ENCODE results near the gene FRMD4A. TPM values are rescaled to one million over a fixed set of nuclear protein-coding genes. Genes with fewer than 3 reads are reported as not detected.

The FRMD4A gene
- total and polyA plus RNA-seq, 2 experiments from 2014 or later, result 11.9 to 17.5 TPM

DNA sequence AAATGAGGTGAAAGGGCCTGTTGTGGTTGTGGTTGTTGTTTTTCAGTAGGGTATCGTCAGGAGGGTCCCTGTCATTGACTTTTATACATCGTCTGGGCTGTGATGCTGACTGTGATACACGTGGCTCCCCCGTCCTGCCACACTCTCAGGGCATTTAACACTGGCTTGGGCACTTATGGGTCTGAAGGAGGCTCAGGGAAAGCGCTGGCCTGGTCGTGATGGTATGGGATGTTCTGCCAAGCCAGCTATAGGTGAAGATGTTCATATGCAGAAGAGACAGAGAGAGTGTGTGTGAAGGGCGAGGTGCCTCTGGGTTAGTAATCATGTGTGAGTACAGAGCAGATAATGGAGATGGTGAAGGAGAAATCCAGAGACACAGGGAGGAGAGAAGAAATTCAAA lies 585.5 kb downstream of the FRMD4A start:
- H3K4me1 ChIP-seq (ENCODE audit: insufficient read depth), result peaks cover 21% of the 10 kb centered on the region
- no peak for DNase-seq
- H3K27me3 ChIP-seq (replicated peaks; ENCODE audit: insufficient read depth), result no peaks in the 10 kb centered on the region
- H3K9me2 ChIP-seq (ENCODE audit: insufficient read depth), result no peaks in the 10 kb centered on the region
- in situ Hi-C loops (cut with MboI), result no loop called here
- no peak overlapping the region for H3K9ac ChIP-seq
- H2AFZ ChIP-seq, result no peak overlapping the region
- no peaks in the 10 kb centered on the region for H3K9me3 ChIP-seq (ENCODE audit: low read depth)
- H3K27ac ChIP-seq, result no peak overlapping the region
- WGBS, 2 experiments (ENCODE audit: low coverage in 1 of 2, low lambda C conversion rate in 2 of 2, missing lambda C conversion rate in 2 of 2), result 93% methylated on average over 7 of the region's 7 CpGs
- H3K79me2 ChIP-seq (ENCODE audit: insufficient read depth), result no peaks in the 10 kb centered on the region
- H3F3A ChIP-seq (ENCODE audit: insufficient read depth), result peaks cover 16% of the 10 kb centered on the region
- no peak for TF ChIP-seq EZH2phosphoT487 (IDR thresholded peaks at IDR 0.05; ENCODE audit: insufficient read depth, low read depth)
- H3K4me3 ChIP-seq, result no peak overlapping the region
- no peaks in the 10 kb centered on the region for H3K36me3 ChIP-seq (ENCODE audit: low read depth)
- H3K4me2 ChIP-seq (ENCODE audit: unreplicated experiment), result no peak overlapping the region
- no peaks in the 10 kb centered on the region for H4K20me1 ChIP-seq (ENCODE audit: insufficient read depth)

DNA sequence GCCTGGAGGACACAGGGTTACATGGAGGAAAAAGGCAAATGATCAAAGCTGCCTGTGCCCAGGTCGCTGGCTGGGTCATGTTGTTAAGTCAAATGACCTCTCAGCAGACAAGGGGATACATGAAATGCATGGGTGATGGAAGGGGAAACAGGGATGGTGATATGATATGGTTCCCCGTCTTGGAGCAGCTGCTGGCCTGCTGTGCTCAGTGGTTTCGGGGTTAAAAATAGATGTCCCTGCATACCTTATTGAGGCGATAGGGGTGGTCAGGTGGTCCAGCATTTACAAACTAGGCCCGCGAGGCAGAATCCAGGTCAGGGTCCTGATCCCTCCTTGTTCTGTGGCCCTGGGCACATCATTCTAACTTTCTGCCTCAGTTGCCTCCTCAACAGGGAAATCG lies 586.8 kb downstream of the FRMD4A start:
- H3K4me2 ChIP-seq (ENCODE audit: unreplicated experiment), result no peak overlapping the region

DNA sequence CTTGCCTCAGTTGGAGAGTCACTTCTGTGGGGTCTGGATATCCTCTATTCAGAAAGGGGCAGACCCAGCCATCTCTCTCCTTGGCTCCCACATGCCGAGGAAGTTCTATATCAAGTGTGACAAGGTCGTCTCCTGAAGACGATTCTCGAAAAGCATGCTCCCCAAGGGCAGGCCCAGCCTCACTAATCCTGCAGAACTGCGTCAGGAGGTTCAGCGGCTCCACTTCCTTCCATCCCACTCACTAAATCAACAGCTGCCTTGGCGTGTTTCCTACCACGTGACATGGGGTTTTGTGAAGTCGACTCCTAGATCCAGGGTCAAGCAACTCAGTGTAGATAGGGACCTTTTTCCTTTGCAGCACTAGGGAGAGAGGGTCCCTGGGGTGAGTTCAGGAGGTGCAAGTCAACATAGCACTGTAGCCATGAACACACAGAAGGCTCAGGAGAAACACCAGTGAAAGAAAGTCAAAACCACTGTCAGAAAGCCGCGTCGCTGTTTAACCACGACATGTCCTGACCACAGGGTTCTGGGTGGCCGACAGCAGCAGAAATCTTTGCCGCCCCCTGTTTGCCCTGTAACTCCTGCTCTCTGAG lies 587.5 kb downstream of the FRMD4A start:
- TF ChIP-seq EZH2 (IDR thresholded peaks at IDR 0.05; ENCODE audit: insufficient read depth, poor library complexity, severe bottlenecking) (no peak), EZH2phosphoT487 (IDR thresholded peaks at IDR 0.05; ENCODE audit: insufficient read depth, low read depth) (no peak)

More for the DNA sequence above, 586.8 kb downstream of the FRMD4A start:
- in situ Hi-C loops (cut with MboI), result no loop called here
- no peak overlapping the region for H2AFZ ChIP-seq
- no peaks in the 10 kb centered on the region for H3K79me2 ChIP-seq (ENCODE audit: insufficient read depth)
- no peaks in the 10 kb centered on the region for H4K20me1 ChIP-seq (ENCODE audit: insufficient read depth)
- no peak for TF ChIP-seq EZH2phosphoT487 (IDR thresholded peaks at IDR 0.05; ENCODE audit: insufficient read depth, low read depth)
- TF ChIP-seq EZH2 (IDR thresholded peaks at IDR 0.05; ENCODE audit: insufficient read depth, poor library complexity, severe bottlenecking), result no peak
- no peak for DNase-seq
- H3K9me3 ChIP-seq (ENCODE audit: low read depth), result no peaks in the 10 kb centered on the region
- H3K27ac ChIP-seq, result no peak overlapping the region
- no peak overlapping the region for H3K4me3 ChIP-seq
- H3K27me3 ChIP-seq (replicated peaks; ENCODE audit: insufficient read depth), result no peaks in the 10 kb centered on the region
- no peak overlapping the region for H3K9ac ChIP-seq
- 91 to 93% methylated on average over 7 of the region's 7 CpGs for WGBS, 2 experiments (ENCODE audit: low coverage in 1 of 2, low lambda C conversion rate in 2 of 2, missing lambda C conversion rate in 2 of 2)
- peaks cover 21% of the 10 kb centered on the region for H3K4me1 ChIP-seq (ENCODE audit: insufficient read depth)
- no peaks in the 10 kb centered on the region for H3K9me2 ChIP-seq (ENCODE audit: insufficient read depth)
- peaks cover 16% of the 10 kb centered on the region for H3F3A ChIP-seq (ENCODE audit: insufficient read depth)
- H3K36me3 ChIP-seq (ENCODE audit: low read depth), result no peaks in the 10 kb centered on the region; the same call in 1 of the 2 replicates

DNA sequence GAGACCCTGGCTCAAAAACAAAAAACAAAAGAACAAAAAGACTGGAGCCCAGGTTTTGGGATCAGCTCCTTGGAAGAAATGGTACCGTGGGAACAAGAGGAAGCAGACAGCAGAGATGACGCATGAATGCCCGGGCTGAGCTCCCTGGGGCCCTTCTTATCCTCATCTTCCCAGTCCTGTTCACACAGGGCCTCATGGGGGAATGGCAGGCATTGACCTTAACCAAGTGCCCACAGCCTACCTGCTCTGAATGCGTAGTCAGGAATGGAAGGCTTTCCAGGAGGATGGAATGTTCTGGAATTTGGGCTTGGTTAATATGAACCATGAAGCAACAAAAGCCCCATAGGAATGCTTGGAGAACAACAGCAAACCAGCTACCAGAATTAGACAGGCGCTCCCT lies 589.3 kb downstream of the FRMD4A start:
- in situ Hi-C loops (cut with MboI), result no loop called here
- Histone ChIP-seq H3K9ac (no peak overlapping the region), H2AFZ (no peak overlapping the region), H3F3A (ENCODE audit: insufficient read depth) (peaks cover 10% of the 10 kb centered on the region), H3K9me2 (ENCODE audit: insufficient read depth) (no peaks in the 10 kb centered on the region), H3K4me1 (ENCODE audit: insufficient read depth) (peaks cover 13% of the 10 kb centered on the region), H3K27me3 (replicated peaks; ENCODE audit: insufficient read depth) (no peaks in the 10 kb centered on the region), H3K9me3 (ENCODE audit: low read depth) (no peaks in the 10 kb centered on the region), H3K4me2 (ENCODE audit: unreplicated experiment) (no peak overlapping the region), H3K36me3 (ENCODE audit: low read depth) (peaks cover 9% of the 10 kb centered on the region; the same call in 1 of the 2 replicates), H3K79me2 (ENCODE audit: insufficient read depth) (no peaks in the 10 kb centered on the region), H4K20me1 (ENCODE audit: insufficient read depth) (no peaks in the 10 kb centered on the region), H3K4me3 (no peak overlapping the region), H3K27ac (no peak overlapping the region)
- no peak for TF ChIP-seq EZH2phosphoT487 (IDR thresholded peaks at IDR 0.05; ENCODE audit: insufficient read depth, low read depth)
- TF ChIP-seq EZH2 (IDR thresholded peaks at IDR 0.05; ENCODE audit: insufficient read depth, poor library complexity, severe bottlenecking), result no peak
- DNase-seq, result no peak
- whole genome bisulfite sequencing, 2 experiments (ENCODE audit: low coverage in 1 of 2, low lambda C conversion rate in 2 of 2, missing lambda C conversion rate in 2 of 2), result 93 to 96% methylated on average over 5 of the region's 5 CpGs

More for the DNA sequence above, 587.5 kb downstream of the FRMD4A start:
- no peak overlapping the region for H3K4me2 ChIP-seq (ENCODE audit: unreplicated experiment)
- no peak overlapping the region for H3K27ac ChIP-seq
- no peak overlapping the region for H2AFZ ChIP-seq
- H3K27me3 ChIP-seq (replicated peaks; ENCODE audit: insufficient read depth), result no peaks in the 10 kb centered on the region
- no peaks in the 10 kb centered on the region for H3K79me2 ChIP-seq (ENCODE audit: insufficient read depth)
- peaks cover 16% of the 10 kb centered on the region for H3F3A ChIP-seq (ENCODE audit: insufficient read depth)
- H3K36me3 ChIP-seq (ENCODE audit: low read depth), result no peaks in the 10 kb centered on the region; the same call in 1 of the 2 replicates
- no peak for DNase-seq
- 86 to 88% methylated on average over 15 of the region's 15 CpGs for WGBS, 2 experiments (ENCODE audit: low coverage in 1 of 2, low lambda C conversion rate in 2 of 2, missing lambda C conversion rate in 2 of 2)
- H3K9me3 ChIP-seq (ENCODE audit: low read depth), result no peaks in the 10 kb centered on the region
- no peak overlapping the region for H3K4me3 ChIP-seq
- no peaks in the 10 kb centered on the region for H4K20me1 ChIP-seq (ENCODE audit: insufficient read depth)
- H3K4me1 ChIP-seq (ENCODE audit: insufficient read depth), result peaks cover 21% of the 10 kb centered on the region
- in situ Hi-C loops (cut with MboI), result no loop called here
- no peaks in the 10 kb centered on the region for H3K9me2 ChIP-seq (ENCODE audit: insufficient read depth)
- no peak overlapping the region for H3K9ac ChIP-seq
